Effector memory CD4-positive, alpha-beta T cell (primary cell): Measurements from ENCODE around the gene GHRL.
"Not testable (repeated sequence)": the region's sequence is repeated elsewhere in the genome, so short reads cannot be mapped to it uniquely, and the experiment has no call there.

Experiments used
- DNase-seq, 3 donors: peaks; one replicate each; pipeline ENCODE4 v3.0.0-alpha.2; 2020
- H3K27ac ChIP-seq: 2 replicates; pipeline ENCODE4 v1.7.0; 2013; ENCODE audit warnings: mild to moderate bottlenecking, low read length, moderate library complexity; ENCODE audit not compliant: insufficient read depth, poor library complexity, severe bottlenecking
- H3K27me3 ChIP-seq: replicated peaks from 2 replicates; pipeline ENCODE4 v1.7.0; 2013; ENCODE audit warnings: mild to moderate bottlenecking, low read length; ENCODE audit not compliant: insufficient read depth, control insufficient read depth, poor library complexity, severe bottlenecking
- H3K36me3 ChIP-seq: 2 replicates; pipeline ENCODE4 v1.7.0; 2013; ENCODE audit warnings: mild to moderate bottlenecking, low read length, moderate library complexity; ENCODE audit not compliant: control insufficient read depth, insufficient read depth
- H3K4me1 ChIP-seq: 2 replicates; pipeline ENCODE4 v1.7.0; 2013; ENCODE audit warnings: low read length, mild to moderate bottlenecking; ENCODE audit not compliant: control insufficient read depth, insufficient read depth, poor library complexity, severe bottlenecking
- H3K4me3 ChIP-seq: 2 replicates; pipeline ENCODE4 v1.7.0; 2013; ENCODE audit warnings: low read length, low read depth, mild to moderate bottlenecking; ENCODE audit not compliant: insufficient read depth, poor library complexity, severe bottlenecking
- H3K9me3 ChIP-seq: 2 replicates; pipeline ENCODE4 v1.7.0; 2013; ENCODE audit warnings: mild to moderate bottlenecking, low read length, moderate library complexity; ENCODE audit not compliant: control insufficient read depth

GHRL gene

DNA sequence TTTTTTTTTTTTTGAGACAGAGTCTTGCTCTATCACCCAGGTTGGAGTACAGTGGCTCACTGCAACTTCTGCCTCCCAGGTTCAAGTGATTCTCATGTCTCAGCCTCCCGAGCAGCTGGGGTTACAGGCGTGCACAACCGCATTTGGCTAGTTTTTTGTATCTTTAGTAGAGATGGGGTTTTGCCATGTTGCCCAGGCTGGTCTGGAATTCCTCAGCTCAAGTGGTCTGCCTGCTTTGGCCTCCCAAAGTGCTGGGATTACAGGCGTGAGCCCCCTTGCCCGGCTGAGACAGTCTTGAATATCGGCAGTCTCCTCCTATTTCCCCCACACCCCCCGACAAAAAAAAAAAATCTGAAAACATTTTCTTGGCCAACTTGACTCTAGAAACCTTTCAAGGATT is 25.8 kb downstream of the GHRL start:
- not testable (repeated sequence) for H3K9me3 ChIP-seq, H3K27me3 ChIP-seq, H3K27ac ChIP-seq, H3K4me3 ChIP-seq, DNase-seq
- Histone ChIP-seq H3K4me1 (peaks cover 12% of the 10 kb centered on the region), H3K36me3 (peaks cover 39% of the 10 kb centered on the region)

DNA sequence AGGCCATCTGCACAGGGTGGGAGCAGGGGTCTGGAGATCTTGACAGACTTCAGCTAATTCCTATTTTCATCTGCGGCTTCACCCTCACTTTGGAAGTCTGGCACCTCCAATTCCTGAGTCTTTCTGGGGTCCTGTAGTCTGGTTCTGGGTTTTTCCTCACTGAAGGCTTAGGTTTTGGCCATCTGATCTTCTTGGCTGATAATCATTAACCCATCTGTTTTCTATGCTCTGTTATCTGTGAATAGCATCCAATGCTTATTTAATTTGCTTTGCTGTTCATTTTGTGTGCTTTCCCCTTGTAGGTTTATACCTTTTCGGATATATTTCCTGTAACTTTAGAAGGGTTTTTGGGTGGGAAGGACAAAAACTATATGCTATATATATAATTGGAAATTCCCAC is 26.9 kb downstream of the GHRL start:
- no peak overlapping the region for H3K4me3 ChIP-seq
- no peaks in the 10 kb centered on the region for H3K9me3 ChIP-seq
- peaks cover 30% of the 10 kb centered on the region for H3K36me3 ChIP-seq
- no peak overlapping the region for H3K27ac ChIP-seq
- H3K4me1 ChIP-seq = peaks cover 12% of the 10 kb centered on the region
- no peak for DNase-seq
- H3K27me3 ChIP-seq = no peaks in the 10 kb centered on the region

DNA sequence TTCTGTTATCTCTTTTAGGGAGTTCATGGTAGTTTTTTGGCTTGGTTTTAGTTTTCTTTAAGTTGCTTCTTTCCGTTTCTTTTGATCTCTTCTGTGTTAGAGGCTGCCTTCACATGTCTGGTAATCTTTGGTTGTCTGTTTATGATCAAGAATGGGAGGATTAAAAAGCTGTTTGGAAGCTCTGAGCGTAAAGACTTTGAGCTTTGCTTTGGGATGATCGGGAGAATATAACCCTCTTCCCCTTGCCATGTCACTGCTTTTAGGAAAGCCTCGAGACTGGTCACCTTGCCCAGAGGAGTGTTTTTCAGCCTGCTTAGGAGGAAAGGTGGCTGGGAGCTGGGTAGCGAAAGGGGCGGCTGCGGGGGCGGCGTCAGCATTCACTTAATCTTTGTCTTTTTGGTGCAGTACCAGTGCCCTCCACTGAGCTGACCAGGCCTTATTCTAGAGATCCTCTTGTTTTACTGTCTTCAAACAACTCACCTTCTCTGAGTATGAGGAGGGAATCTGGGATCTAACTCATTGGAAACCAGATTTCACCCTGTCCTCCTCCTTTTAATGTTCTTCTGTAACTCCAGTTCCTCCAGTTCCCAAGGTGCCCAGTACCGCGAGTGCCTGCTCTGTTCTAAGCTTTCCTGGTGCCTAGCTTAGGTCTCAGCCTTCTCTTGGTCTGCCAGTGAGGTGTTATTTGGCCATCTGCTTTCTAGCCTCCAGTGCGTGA is 28.9 kb downstream of the GHRL start:
- H3K4me3 ChIP-seq = peak overlapping the region; percentile 31
- peak; percentile 32 to 52 (median 44) for DNase-seq
- peaks cover 19% of the 10 kb centered on the region for H3K36me3 ChIP-seq

DNA sequence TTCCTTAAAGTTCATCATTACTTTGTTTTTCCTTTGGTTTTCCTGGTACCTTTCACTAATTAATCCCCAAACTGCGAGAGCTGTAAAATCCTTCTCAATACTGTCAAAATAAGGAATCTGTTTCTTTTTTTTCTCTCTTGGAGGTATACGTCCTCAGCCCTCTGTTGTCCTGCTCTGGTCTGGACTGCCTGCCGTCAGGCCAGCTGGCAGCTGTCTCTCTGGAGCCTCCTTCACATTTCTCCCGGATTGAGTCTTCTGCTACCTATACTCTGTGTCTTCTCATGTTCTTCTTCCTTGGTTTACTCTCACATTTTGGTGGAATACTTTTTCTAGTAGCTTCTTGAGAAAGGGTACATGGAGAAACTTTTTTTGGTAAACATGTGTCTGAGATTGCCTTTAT is 30.7 kb downstream of the GHRL start:
- Histone ChIP-seq H3K4me1 (peaks cover 14% of the 10 kb centered on the region), H3K9me3 (no peaks in the 10 kb centered on the region), H3K36me3 (peaks cover 6% of the 10 kb centered on the region), H3K4me3 (no peak overlapping the region), H3K27ac (no peak overlapping the region), H3K27me3 (no peaks in the 10 kb centered on the region)
- DNase-seq = no peak

More for the DNA sequence above, 28.9 kb downstream of the GHRL start:
- Histone ChIP-seq H3K27me3 (no peaks in the 10 kb centered on the region), H3K9me3 (no peaks in the 10 kb centered on the region), H3K27ac (peak overlapping the region; percentile 69), H3K4me1 (peaks cover 12% of the 10 kb centered on the region)

DNA sequence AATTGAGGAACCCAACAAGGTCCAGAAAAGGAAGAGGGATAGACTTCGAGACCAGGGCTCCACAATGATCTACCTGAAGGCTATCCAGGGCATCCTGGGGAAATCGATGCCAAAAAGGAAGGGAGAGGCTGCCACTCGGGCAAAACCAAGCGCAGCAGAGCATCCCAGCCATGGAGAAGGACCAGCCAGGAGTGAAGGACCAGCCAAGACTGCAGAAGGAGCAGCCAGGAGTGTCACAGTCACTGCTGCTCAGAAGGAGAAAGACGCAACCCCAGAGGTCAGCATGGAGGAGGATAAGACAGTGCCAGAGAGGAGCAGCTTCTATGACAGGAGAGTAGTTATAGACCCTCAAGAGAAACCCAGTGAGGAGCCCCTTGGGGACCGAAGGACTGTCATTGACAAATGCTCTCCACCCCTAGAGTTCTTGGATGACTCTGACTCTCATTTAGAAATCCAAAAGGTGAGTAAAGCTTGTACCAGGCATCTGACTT is 32.5 kb downstream of the GHRL start:
- Histone ChIP-seq H3K36me3 (peaks cover 19% of the 10 kb centered on the region), H3K27ac (no peak overlapping the region), H3K4me1 (peaks cover 12% of the 10 kb centered on the region), H3K4me3 (no peak overlapping the region), H3K27me3 (no peaks in the 10 kb centered on the region), H3K9me3 (no peaks in the 10 kb centered on the region)
- DNase-seq = no peak

DNA sequence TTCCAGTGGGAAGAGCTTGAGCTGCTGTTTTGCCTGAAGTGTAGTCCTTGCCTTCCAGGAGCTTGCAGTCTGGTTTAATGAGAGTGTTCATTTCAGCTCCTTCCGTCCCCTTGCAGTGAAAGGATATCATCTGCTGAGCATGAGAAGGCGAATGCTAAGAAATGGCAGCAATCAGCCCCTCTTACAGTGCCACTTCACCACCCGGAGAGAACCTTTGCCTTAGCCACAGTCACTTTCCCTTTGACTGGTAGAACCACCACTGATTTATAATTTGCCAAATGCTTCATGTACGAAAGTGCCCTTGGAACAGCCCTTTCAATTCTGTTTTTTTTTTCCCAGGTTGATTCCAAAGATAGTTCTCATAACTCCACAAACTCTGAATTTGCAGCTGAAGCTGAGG is 32.9 kb downstream of the GHRL start:
- no peak for DNase-seq
- Histone ChIP-seq H3K27me3 (no peaks in the 10 kb centered on the region), H3K27ac (no peak overlapping the region), H3K9me3 (no peaks in the 10 kb centered on the region), H3K36me3 (peaks cover 23% of the 10 kb centered on the region), H3K4me3 (no peak overlapping the region), H3K4me1 (peaks cover 17% of the 10 kb centered on the region)

DNA sequence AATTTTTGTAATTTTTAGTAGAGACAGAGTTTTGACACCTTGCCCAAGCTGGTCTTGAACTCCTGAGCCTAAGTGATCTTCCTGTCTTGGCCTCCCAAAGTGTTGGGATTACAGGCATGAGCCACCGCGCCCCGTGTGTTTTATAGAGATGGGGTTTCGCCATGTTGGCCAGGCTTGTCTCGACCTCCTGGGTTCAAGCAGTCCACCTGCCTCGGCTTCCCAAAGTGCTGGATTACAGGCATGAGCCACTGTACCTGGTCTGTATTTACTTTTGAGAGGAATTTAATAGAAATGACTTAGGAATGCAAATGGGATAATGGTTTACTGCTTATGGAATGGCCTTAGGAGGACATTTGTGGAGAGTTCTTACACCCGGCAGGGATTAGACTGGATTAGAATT is 33.7 kb downstream of the GHRL start:
- peaks cover 31% of the 10 kb centered on the region for H3K36me3 ChIP-seq
- no peak overlapping the region for H3K27ac ChIP-seq
- no peak for DNase-seq
- no peaks in the 10 kb centered on the region for H3K27me3 ChIP-seq
- peaks cover 16% of the 10 kb centered on the region for H3K4me1 ChIP-seq
- H3K4me3 ChIP-seq = no peak overlapping the region
- H3K9me3 ChIP-seq = no peaks in the 10 kb centered on the region

DNA sequence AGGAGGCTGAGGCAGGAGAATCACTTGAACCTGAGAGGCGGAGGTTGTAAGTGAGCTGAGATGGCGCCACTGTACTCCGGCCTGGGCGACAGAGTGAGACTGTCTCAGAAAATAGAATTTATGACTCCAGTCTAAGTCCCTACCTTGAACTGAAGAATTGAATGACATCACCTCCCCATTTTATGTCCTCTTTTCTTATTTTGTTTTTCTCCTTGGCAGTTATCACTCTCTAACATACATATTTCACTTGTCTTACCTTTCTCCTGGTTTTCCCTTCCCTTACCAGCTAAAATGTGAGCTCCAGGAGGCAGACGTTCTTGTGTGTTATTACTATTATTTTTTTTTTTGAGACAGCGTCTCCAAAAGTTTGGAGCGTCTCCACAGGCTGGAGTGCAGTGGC is 36.9 kb downstream of the GHRL start:
- Histone ChIP-seq H3K27me3 (no peaks in the 10 kb centered on the region), H3K4me3 (no peak overlapping the region), H3K9me3 (no peaks in the 10 kb centered on the region), H3K27ac (no peak overlapping the region), H3K36me3 (peaks cover 42% of the 10 kb centered on the region), H3K4me1 (peaks cover 25% of the 10 kb centered on the region)
- no peak for DNase-seq

DNA sequence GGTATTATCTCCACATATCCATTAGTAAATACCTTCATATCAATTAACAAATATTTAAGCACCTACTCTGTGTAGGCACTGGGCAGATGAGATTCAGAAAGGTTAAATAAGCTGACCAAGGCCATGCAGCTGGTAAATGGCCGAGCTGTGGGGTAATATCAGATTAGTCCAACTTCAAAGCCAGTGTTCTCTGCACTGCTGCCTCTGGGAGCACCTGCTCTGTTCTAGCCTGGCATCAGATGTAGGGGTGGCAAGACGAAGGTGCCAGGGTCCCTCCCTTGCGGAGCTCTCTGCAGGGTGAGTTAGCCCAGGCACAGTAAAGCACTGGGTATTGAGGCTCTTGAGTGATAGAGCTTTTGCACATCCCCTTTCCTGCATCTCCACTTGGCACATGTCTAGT is 39.0 kb downstream of the GHRL start:
- no peaks in the 10 kb centered on the region for H3K27me3 ChIP-seq
- H3K9me3 ChIP-seq = no peaks in the 10 kb centered on the region
- peaks cover 37% of the 10 kb centered on the region for H3K36me3 ChIP-seq
- no peak for DNase-seq
- peaks cover 45% of the 10 kb centered on the region for H3K4me1 ChIP-seq
- H3K4me3 ChIP-seq = no peak overlapping the region
- no peak overlapping the region for H3K27ac ChIP-seq

DNA sequence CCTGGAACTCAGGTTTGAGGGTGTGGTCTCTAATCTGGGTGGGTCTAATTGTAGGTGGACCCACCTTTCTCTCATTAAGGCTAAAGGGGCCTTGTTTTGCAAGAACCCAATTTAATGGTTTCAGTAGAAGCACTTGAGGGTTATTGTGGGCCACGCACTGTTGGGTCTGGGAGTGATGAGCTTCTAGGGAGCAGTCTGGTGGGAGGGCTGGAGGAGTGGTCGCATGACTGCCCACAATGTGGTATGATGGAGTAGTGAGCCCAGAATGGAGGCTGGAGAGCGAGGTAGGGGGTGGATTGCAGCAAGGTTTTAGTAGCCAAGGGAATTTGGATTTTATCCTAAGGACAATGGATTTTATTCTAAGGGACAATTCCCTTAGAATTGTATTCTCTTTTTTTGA is 41.7 kb downstream of the GHRL start:
- peak overlapping the region; percentile 46 for H3K27ac ChIP-seq
- H3K4me1 ChIP-seq = peaks cover 42% of the 10 kb centered on the region

More for the DNA sequence above, 41.7 kb downstream of the GHRL start:
- H3K4me3 ChIP-seq = no peak overlapping the region
- DNase-seq = no peak
- no peaks in the 10 kb centered on the region for H3K9me3 ChIP-seq
- H3K27me3 ChIP-seq = no peaks in the 10 kb centered on the region
- peaks cover 29% of the 10 kb centered on the region for H3K36me3 ChIP-seq
